ACHN (cell line): ENCODE data around the gene PAK1.

ENCODE experiments used
- DNase-seq: peaks from one replicate; pipeline ENCODE4 v3.0.0-alpha.2; 2015
- in situ Hi-C: cut with HindIII; loops from 2 replicates; pipeline ENCODE4 v1.10.0; 2017; ENCODE audit warnings: low sequenced_read_pairs, low pct_ligation_motif_present, low pct_unique_long_range_greater_than_20kb

Gene PAK1

GRCh38 chr11:77412814-77413213 lies 61.1 kb downstream of the PAK1 start:
- DNase-seq, result no peak
- in situ Hi-C loops, result no loop called here

- in situ Hi-C loops, result no loop called here
- DNase-seq, result peak; percentile 87
Measured at GRCh38 chr11:77411717-77412441, 62.0 kb downstream of the PAK1 start.

- in situ Hi-C loops, result no loop called here
- DNase-seq, result no peak
Measured at GRCh38 chr11:77411137-77411707, 62.7 kb downstream of the PAK1 start.

GRCh38 chr11:77410076-77410827 lies 63.6 kb downstream of the PAK1 start:
- DNase-seq, result no peak
- in situ Hi-C loops, result no loop called here

- in situ Hi-C loops, result no loop called here
- no peak for DNase-seq
Measured at GRCh38 chr11:77409046-77409445, 64.8 kb downstream of the PAK1 start.

- in situ Hi-C loops, result no loop called here
- DNase-seq, result peak; percentile 64
Measured at GRCh38 chr11:77407613-77408012, 66.3 kb downstream of the PAK1 start.

GRCh38 chr11:77406396-77406795 lies 67.5 kb downstream of the PAK1 start:
- DNase-seq, result no peak
- in situ Hi-C loops, result no loop called here

- no peak for DNase-seq
- in situ Hi-C loops, result no loop called here
Measured at GRCh38 chr11:77403211-77403610, 70.7 kb downstream of the PAK1 start.

GRCh38 chr11:77402218-77402556 lies 71.7 kb downstream of the PAK1 start:
- no peak for DNase-seq

GRCh38 chr11:77401486-77402217 lies 72.2 kb downstream of the PAK1 start:
- no peak for DNase-seq
- in situ Hi-C loops, result no loop called here

More at GRCh38 chr11:77402218-77402556, 71.7 kb downstream of the PAK1 start:
- in situ Hi-C loops, result no loop called here

GRCh38 chr11:77400775-77401449 lies 73.0 kb downstream of the PAK1 start:
- in situ Hi-C loops, result no loop called here
- DNase-seq, result no peak

GRCh38 chr11:77400271-77400670 lies 73.6 kb downstream of the PAK1 start:
- in situ Hi-C loops, result no loop called here
- no peak for DNase-seq

GRCh38 chr11:77397631-77398030 lies 76.3 kb downstream of the PAK1 start:
- DNase-seq, result no peak
- in situ Hi-C loops, result no loop called here

- DNase-seq, result no peak
- in situ Hi-C loops, result no loop called here
Measured at GRCh38 chr11:77396911-77397310, 77.0 kb downstream of the PAK1 start.

GRCh38 chr11:77396305-77396704 lies 77.6 kb downstream of the PAK1 start:
- no peak for DNase-seq
- in situ Hi-C loops, result no loop called here

- in situ Hi-C loops, result no loop called here
- no peak for DNase-seq
Measured at GRCh38 chr11:77395460-77396173, 78.3 kb downstream of the PAK1 start.

GRCh38 chr11:77392842-77393241 lies 81.1 kb downstream of the PAK1 start:
- in situ Hi-C loops, result no loop called here
- DNase-seq, result no peak

GRCh38 chr11:77387701-77388100 lies 86.2 kb downstream of the PAK1 start:
- in situ Hi-C loops, result no loop called here

More at GRCh38 chr11:77387701-77388100, 86.2 kb downstream of the PAK1 start:
- no peak for DNase-seq
